Heart left ventricle (tissue), 16 donors: ENCODE results near the gene DAGLA. TPM values are rescaled to one million over a fixed set of nuclear protein-coding genes. Genes with fewer than 3 reads are reported as not detected.
A peak's percentile ranks its signal among the peaks of the same experiment; 100 is the strongest.

Experiments used
- ATAC-seq, 4 donors: fragments of 200-7000 bp; cut with Tn5 transposase; one replicate each; pipeline ENCODE4 v1.9.1; 2020 to 2022; ENCODE audit warnings: moderate library complexity in 4 of 4, mild to moderate bottlenecking in 3 of 4, moderate number of reproducible peaks in 1 of 4
- DNase-seq, 5 donors: peaks; one replicate each; pipeline ENCODE4 v3.0.0-alpha.2; 2020
- H3K27ac ChIP-seq, 12 donors: fragments of 200-600 bp; sonication (generic) in 4 of 12; one replicate each; pipeline versions ENCODE4 v1.5.0 to v1.8.0; 2016 to 2022; ENCODE audit warnings: mild to moderate bottlenecking in 2 of 12
- H3K27me3 ChIP-seq, 9 donors: fragments of 200-600 bp; sonication (generic) in 2 of 9; one replicate each; pipeline versions ENCODE4 v1.5.1 to v1.8.0; 2016 to 2022; ENCODE audit warnings: mild to moderate bottlenecking in 3 of 9
- H3K36me3 ChIP-seq, 9 donors: fragments of 200-600 bp; sonication (generic) in 2 of 9; one replicate each; pipeline versions ENCODE4 v1.5.0 to v1.8.0; 2018 to 2022; ENCODE audit warnings: mild to moderate bottlenecking in 2 of 9
- H3K4me1 ChIP-seq, 12 donors: fragments of 200-600 bp; sonication (generic) in 4 of 12; one replicate each; pipeline versions ENCODE4 v1.5.0 to v1.8.0; 2016 to 2022; ENCODE audit warnings: mild to moderate bottlenecking in 3 of 12
- H3K4me3 ChIP-seq, 12 donors: fragments of 200-600 bp; sonication (generic) in 4 of 12; one replicate each; pipeline versions ENCODE4 v1.5.0 to v1.8.0; 2017 to 2022; ENCODE audit warnings: mild to moderate bottlenecking in 9 of 12, moderate library complexity in 4 of 12
- H3K9me3 ChIP-seq, 12 donors: fragments of 200-600 bp; sonication (generic) in 4 of 12; one replicate each; pipeline versions ENCODE4 v1.5.0 to v1.8.0; 2016 to 2022; ENCODE audit warnings: mild to moderate bottlenecking in 1 of 12
- POLR2A ChIP-seq, 2 donors: fragments of 450-650 bp; IDR thresholded peaks; one replicate each; pipeline ENCODE4 v1.6.1; 2017; ENCODE audit warnings: antibody characterized with exemption in 2 of 2, mild to moderate bottlenecking in 2 of 2, moderate library complexity in 2 of 2
- WGBS, 4 donors: extraction: QIAGEN DNeasy Blood & Tissue Kit in 2 of 4; methylation state at CpG; one replicate each; pipeline versions ENCODE4 v1.1.5 to v1.1.7; 2013 to 2018; 5-methylcytosine and 5-hydroxymethylcytosine counted together
- intact Hi-C, 10 donors: fragments of 100-400 bp; cut with DNase I; formaldehyde crosslinking; loops; one replicate each; pipeline versions ENCODE4 v1.11.1 to v1.14.2; 2022
- polyA plus RNA-seq, 2 donors: library from polyadenylated mRNA; stranded (reverse); fragments of 200-250 nt; gene quantifications; one replicate each; pipeline ENCODE4 v1.2.3, GENCODE V29; 2013
- total RNA-seq, 9 donors: library from RNA; depleted of rRNA in 2 of 9; stranded (reverse); fragments of >200 nt in 2 of 9; fragmentation: NEBNext Ultra II Directional in 3 of 9; extraction: Animal tissue kit (Norgen Biotek cat#: 25700) in 3 of 9; gene quantifications; one replicate each; pipeline versions ENCODE4 v1.1.0 to v1.2.4, GENCODE V29; 2016 to 2023
- TF ChIP-seq, protein P1 (sequence below), 12 donors: fragments of 200-600 bp; sonication (generic) in 4 of 12; IDR thresholded peaks; one replicate each; pipeline versions ENCODE4 v1.5.0 to v1.8.0; 2018 to 2022; ENCODE audit warnings: antibody characterized with exemption in 12 of 12, mild to moderate bottlenecking in 5 of 12
- donor health status: ischemic (EF 13 %, LVEDD 7.1; RV severe dilation, severe dysfunction).
- donor health status: healthy with polysubstance abuse.
- donor health status: DM: no; HTN: yes; CAD: no.
- donor health status: DM: no; HTN: no; CAD: no.
- donor health status: ischemic (EF 25% LVEDD 6.9; RV normal size, moderate dysfunction).
- donor health status: ischemic (EF 25% LVEDD 5.7; RV mildly dilated, moderate dysfunction).
- donor health status: healthy.
- donor health status: DM: yes; HTN: yes; CAD: no.
- donor health status: ischemic (EF 35%, LVEDD 5.7; RV mildly dilated, moderate dysfunction).
- donor health status: nonischemic (EF 11% LVEDD 7.7; RV severe dilation, severe dysfunction).
- donor health status: DM: yes; HTN: yes; CAD: no.
- donor health status: PGD.
- donor health status: ischemic (EF 29% LVEDD 5.4; RV normal size, mild dysfunction).
- donor health status: nonischemic (EF 23%, LVEDD 6.1; RV moderate dilation, normal function).

Gene DAGLA
- total and polyA plus RNA-seq, 11 donors = 2.2 to 5.6 (median 3.3) TPM

DNA sequence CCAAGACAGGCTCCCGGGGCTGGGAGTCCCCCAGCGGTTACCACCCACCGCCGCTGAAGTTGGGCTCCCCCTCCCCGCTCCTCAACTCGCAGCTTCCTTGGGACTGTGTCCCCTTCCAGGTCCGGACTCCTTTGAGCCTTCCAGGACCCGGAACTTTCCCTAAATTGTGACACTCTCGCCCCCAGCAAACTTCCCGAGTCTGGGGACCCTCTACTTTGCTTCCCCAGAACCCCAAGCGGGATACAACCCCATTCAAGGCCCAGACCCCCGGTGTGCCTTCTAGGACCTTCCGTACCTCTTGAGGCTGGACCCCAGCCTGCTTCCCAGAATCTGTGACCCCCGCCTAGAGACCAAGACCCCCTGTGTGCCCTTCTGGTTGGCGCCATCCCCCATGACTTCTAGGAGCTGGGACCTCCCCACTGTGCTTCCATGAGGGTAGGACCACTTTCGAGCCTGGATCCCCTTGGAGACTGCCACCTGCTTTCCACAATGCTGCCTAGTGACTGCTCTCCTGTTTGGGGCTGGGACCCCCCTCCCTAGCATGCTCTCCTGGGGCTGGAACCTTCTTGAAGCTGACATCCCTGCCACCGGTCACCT, 72.8 kb downstream of the DAGLA start:
- Histone ChIP-seq H3K27me3 (peaks cover 0 to 7% (median 2%) of the 10 kb centered on the region in 9 donors), H3K4me3 (peak overlapping the region in 11 of 12 donors; percentile 2 to 59 (median 51)), H3K27ac (no peak overlapping the region), H3K36me3 (no peaks in the 10 kb centered on the region), H3K9me3 (no peaks in the 10 kb centered on the region), H3K4me1 (peaks cover 0 to 19% (median 4%) of the 10 kb centered on the region in 12 donors)
- TF ChIP-seq, protein P1, sequence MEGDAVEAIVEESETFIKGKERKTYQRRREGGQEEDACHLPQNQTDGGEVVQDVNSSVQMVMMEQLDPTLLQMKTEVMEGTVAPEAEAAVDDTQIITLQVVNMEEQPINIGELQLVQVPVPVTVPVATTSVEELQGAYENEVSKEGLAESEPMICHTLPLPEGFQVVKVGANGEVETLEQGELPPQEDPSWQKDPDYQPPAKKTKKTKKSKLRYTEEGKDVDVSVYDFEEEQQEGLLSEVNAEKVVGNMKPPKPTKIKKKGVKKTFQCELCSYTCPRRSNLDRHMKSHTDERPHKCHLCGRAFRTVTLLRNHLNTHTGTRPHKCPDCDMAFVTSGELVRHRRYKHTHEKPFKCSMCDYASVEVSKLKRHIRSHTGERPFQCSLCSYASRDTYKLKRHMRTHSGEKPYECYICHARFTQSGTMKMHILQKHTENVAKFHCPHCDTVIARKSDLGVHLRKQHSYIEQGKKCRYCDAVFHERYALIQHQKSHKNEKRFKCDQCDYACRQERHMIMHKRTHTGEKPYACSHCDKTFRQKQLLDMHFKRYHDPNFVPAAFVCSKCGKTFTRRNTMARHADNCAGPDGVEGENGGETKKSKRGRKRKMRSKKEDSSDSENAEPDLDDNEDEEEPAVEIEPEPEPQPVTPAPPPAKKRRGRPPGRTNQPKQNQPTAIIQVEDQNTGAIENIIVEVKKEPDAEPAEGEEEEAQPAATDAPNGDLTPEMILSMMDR (IDR thresholded peaks at IDR 0.05) = no peak
- TF ChIP-seq POLR2A (IDR thresholded peaks at IDR 0.05) = no peak
- intact Hi-C loops = loop anchor here in 5 of 10 donors (2.0 to 5.0 kb wide), 2 partner anchors 354 to 356 kb away; no protein-coding TSS in a partner anchor
- WGBS, 4 donors = 38 to 46% (median 42%) methylated on average over 17 of the region's 17 CpGs
- DNase-seq = no peak
- no peak for ATAC-seq

DNA sequence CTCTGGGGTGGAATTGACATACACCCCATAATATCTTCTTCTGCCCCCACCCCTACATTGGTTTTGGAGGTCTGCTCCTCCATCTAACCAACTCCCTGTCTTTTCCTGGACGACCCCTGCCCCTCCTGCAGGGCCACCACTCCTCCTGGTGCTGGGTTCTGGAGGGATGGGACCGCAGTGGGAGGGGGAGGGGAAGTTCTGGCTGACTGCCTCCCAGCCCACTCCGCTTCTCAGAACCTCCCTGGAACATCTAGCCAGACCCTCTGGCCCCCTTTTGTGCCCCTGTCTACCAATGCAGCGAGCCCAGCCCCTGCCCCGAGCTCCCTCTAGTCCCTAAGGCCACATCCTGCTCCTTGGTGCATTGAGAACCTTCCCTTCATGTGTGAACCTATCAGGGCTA, 73.5 kb downstream of the DAGLA start:
- H3K9me3 ChIP-seq = no peaks in the 10 kb centered on the region
- ATAC-seq (no peak), DNase-seq (no peak)
- TF ChIP-seq, protein P1 (IDR thresholded peaks at IDR 0.05) = no peak
- no peak for TF ChIP-seq POLR2A (IDR thresholded peaks at IDR 0.05)
- H3K27ac ChIP-seq = no peak overlapping the region
- H3K4me3 ChIP-seq = no peak overlapping the region
- WGBS, 4 donors = 83 to 100% (median 92%) methylated on average over 5 of the region's 5 CpGs
- no peaks in the 10 kb centered on the region for H3K36me3 ChIP-seq
- H3K4me1 ChIP-seq = peaks cover 0 to 17% (median 2%) of the 10 kb centered on the region in 12 donors
- peaks cover 0 to 7% (median 2%) of the 10 kb centered on the region in 9 donors for H3K27me3 ChIP-seq
- intact Hi-C loops = loop anchor here in 5 of 10 donors (2.0 to 5.0 kb wide), 2 partner anchors 354 to 355 kb away; no protein-coding TSS in a partner anchor

DNA sequence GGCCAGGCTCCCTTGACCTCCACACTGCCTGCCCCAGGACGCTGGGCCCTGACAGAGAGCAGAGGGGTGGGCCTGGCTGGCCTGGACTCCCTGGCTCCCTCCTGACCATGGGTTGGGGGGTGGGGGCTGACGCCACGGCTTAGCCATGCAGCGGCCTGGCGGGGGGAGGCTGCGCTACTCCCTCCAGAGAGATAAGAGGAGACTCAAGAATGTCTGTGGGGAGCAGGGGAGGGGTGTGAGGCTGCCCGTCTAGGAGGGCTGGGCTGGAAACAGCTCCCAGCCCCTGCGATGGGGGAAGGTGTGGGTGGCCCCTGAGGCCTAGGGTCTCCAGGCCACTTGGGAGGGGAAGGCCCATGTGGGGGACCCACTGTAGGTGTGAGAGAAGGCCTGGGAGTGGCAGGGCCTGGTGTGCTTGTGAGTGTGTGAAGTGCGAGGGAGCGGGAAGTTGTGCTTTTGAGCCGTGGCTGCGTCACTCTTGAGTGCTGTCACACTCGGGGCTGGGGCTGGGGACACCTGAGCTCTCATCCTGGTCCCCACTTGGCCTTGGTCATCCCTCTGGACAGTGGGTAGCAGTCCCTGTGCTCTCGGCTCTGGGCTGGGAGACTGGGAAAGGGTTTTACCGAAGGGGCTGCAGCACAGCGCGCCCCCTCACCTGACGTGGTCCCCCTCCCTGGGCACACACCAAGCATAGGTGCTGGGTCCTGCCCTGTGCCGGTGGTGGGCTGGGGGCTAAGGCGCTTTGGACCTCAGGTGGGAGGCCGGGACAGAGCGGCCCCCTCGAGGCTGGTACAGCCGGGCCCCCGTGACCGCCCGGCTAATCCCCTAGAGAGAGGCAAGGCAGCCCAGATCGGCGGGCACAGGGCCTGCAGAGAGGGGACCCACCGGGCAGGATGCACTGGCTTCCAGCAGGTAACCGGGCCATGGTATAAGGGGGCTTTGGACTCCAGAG, 74.6 kb downstream of the DAGLA start:
- no peaks in the 10 kb centered on the region for H3K36me3 ChIP-seq
- no peak overlapping the region for H3K27ac ChIP-seq
- DNase-seq = no peak
- peaks cover 0 to 7% (median 2%) of the 10 kb centered on the region in 9 donors for H3K27me3 ChIP-seq
- H3K4me1 ChIP-seq = peaks cover 0 to 17% (median 2%) of the 10 kb centered on the region in 12 donors
- ATAC-seq = peak in 1 of 4 donors; percentile 5
- 86 to 90% (median 87%) methylated on average over 15 to 31 of the region's 31 CpGs for WGBS, 4 donors
- TF ChIP-seq, protein P1 (IDR thresholded peaks at IDR 0.05) = no peak
- TF ChIP-seq POLR2A (IDR thresholded peaks at IDR 0.05) = no peak
- no peak overlapping the region for H3K4me3 ChIP-seq
- no peaks in the 10 kb centered on the region for H3K9me3 ChIP-seq
- intact Hi-C loops = loop anchor here in 4 of 10 donors (5.0 kb wide), 1 partner anchor 352 kb away; no protein-coding TSS in a partner anchor

DNA sequence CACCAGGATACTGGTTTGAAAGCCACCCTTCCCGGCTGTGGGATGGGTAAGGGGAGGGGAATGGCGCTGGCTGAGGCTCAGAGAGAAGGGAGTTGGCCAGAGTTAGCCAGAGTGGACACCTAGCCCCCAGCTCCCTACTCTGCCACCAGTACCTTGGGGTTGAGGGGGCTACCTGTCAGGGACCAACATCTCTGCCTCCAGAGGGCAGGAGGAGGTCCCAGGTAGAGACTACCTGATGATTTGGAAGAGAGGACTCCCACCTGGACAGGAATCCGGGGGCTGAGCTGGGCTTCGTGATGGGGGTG, 75.9 kb downstream of the DAGLA start:
- peaks cover 0 to 7% (median 2%) of the 10 kb centered on the region in 9 donors for H3K27me3 ChIP-seq
- H3K4me3 ChIP-seq = no peak overlapping the region
- H3K27ac ChIP-seq = no peak overlapping the region
- ATAC-seq = no peak
- whole genome bisulfite sequencing, 4 donors = 73 to 85% (median 80%) methylated on average over 4 of the region's 4 CpGs
- H3K9me3 ChIP-seq = no peaks in the 10 kb centered on the region
- H3K4me1 ChIP-seq = peaks cover 0 to 17% (median 2%) of the 10 kb centered on the region in 12 donors
- no peak for DNase-seq
- TF ChIP-seq, protein P1 (IDR thresholded peaks at IDR 0.05) = no peak
- no peak for TF ChIP-seq POLR2A (IDR thresholded peaks at IDR 0.05)
- no peaks in the 10 kb centered on the region for H3K36me3 ChIP-seq
- intact Hi-C loops = no loop called here
